ENCODE measurements around the gene NEUROD2.

Gene NEUROD2

GRCh38 chr17:39634384-39634871 is 26.7 kb upstream of the NEUROD2 start:
- DNase-seq, result peak; percentile 51

- DNase-seq, result no peak
These were observed 26.0 kb upstream of the NEUROD2 start for GRCh38 chr17:39633570-39634183.

- peak; percentile 36 for DNase-seq
These were observed 24.6 kb upstream of the NEUROD2 start for GRCh38 chr17:39632153-39632941.

GRCh38 chr17:39631403-39631802 is 23.7 kb upstream of the NEUROD2 start:
- no peak for DNase-seq

GRCh38 chr17:39629898-39630297 is 22.2 kb upstream of the NEUROD2 start:
- no peak for DNase-seq

GRCh38 chr17:39629494-39629880 is 21.8 kb upstream of the NEUROD2 start:
- no peak for DNase-seq

GRCh38 chr17:39628655-39629493 is 21.2 kb upstream of the NEUROD2 start:
- DNase-seq, result no peak

GRCh38 chr17:39627712-39628516 is 20.2 kb upstream of the NEUROD2 start:
- no peak for DNase-seq

GRCh38 chr17:39627047-39627711 is 19.5 kb upstream of the NEUROD2 start:
- DNase-seq, result no peak

- peak; percentile 26 for DNase-seq
These were observed 18.7 kb upstream of the NEUROD2 start, which contains the start of gene PPP1R1B for GRCh38 chr17:39626171-39627046. Gene PPP1R1B, plus strand, starts transcription at chr17:39626952. Its CDS starts 441 bp downstream, at chr17:39627393.

- no peak for DNase-seq
These were observed 17.6 kb upstream of the NEUROD2 start for GRCh38 chr17:39625198-39625785.

GRCh38 chr17:39624313-39624712 is 16.6 kb upstream of the NEUROD2 start:
- no peak for DNase-seq

- DNase-seq, result peak; percentile 40
These were observed 15.7 kb upstream of the NEUROD2 start for GRCh38 chr17:39623356-39623950.

GRCh38 chr17:39622380-39623006 is 14.8 kb upstream of the NEUROD2 start:
- no peak for DNase-seq

- peak; percentile 42 for DNase-seq
These were observed 14.0 kb upstream of the NEUROD2 start for GRCh38 chr17:39621523-39622379.

- no peak for DNase-seq
These were observed 12.0 kb upstream of the NEUROD2 start for GRCh38 chr17:39619786-39620101.

- DNase-seq, result peak; percentile 76
These were observed 11.5 kb upstream of the NEUROD2 start for GRCh38 chr17:39618956-39619785.

All from NCI-H2171 (cell line).